Esophagus muscularis mucosa (tissue), 4 donors: ENCODE results near the gene COPA.

ENCODE experiments used
- CTCF ChIP-seq, 3 experiments: fragments of 200-600 bp in 2 of 3; fragments of 450-650 bp in 1 of 3; sonication (generic) in 2 of 3; IDR thresholded peaks; one replicate each; pipeline ENCODE4 v1.5.1; 2017 to 2019; ENCODE audit warnings: antibody characterized with exemption in 3 of 3, mild to moderate bottlenecking in 2 of 3, moderate library complexity in 1 of 3
- EP300 ChIP-seq: sonication (generic); formaldehyde crosslinking; IDR thresholded peaks from one replicate; pipeline ENCODE4 v1.6.1; 2017; ENCODE audit warnings: antibody characterized with exemption
- POLR2A ChIP-seq: fragments of 450-650 bp; IDR thresholded peaks from one replicate; pipeline ENCODE4 v1.6.1; 2017; ENCODE audit warnings: antibody characterized with exemption, moderate library complexity, mild to moderate bottlenecking, low read depth

- TF ChIP-seq CTCF (IDR thresholded peaks at IDR 0.05) (no peak), POLR2A (no peak), EP300 (no peak)
These were observed 81.5 kb downstream of the COPA start for GRCh38 chr1:160261556-160261892.
